PC-3 (cell line): Measurements from ENCODE around the gene NHLH2.

ENCODE experiments used
- EZH2phosphoT487 ChIP-seq: fragments of 300-600 bp; sonication (generic); IDR thresholded peaks from 2 replicates; pipeline ENCODE4 v1.6.1; 2018; ENCODE audit warnings: mild to moderate bottlenecking, antibody characterized with exemption, low read length, borderline replicate concordance
- TF ChIP-seq, protein P1 (sequence below): fragments of 300-600 bp; sonication (generic); conservative IDR thresholded peaks from 2 replicates; pipeline ENCODE4 v1.5.1; 2017; ENCODE audit warnings: antibody characterized with exemption, low read depth, mild to moderate bottlenecking, low read length

DNA sequence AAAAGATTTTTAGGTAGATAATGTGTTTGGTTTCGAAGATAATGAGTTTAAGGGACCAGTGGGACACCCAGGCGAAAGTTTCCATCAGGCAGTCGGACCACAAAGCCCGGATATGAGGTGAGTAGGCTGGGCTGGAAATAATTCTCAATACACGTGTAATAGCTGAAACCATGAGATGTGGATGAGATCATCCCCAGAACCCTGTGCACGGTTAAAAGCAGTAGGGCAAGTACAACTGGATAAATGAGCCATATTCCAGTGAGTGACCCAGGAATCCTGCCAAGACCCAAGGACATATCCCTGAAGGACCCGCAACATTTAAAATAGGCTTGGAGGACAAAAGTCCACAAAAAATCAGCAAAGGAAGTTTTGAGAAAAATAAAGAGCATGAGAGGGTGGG, 21.5 kb upstream of the NHLH2 start:
- TF ChIP-seq, protein P1, sequence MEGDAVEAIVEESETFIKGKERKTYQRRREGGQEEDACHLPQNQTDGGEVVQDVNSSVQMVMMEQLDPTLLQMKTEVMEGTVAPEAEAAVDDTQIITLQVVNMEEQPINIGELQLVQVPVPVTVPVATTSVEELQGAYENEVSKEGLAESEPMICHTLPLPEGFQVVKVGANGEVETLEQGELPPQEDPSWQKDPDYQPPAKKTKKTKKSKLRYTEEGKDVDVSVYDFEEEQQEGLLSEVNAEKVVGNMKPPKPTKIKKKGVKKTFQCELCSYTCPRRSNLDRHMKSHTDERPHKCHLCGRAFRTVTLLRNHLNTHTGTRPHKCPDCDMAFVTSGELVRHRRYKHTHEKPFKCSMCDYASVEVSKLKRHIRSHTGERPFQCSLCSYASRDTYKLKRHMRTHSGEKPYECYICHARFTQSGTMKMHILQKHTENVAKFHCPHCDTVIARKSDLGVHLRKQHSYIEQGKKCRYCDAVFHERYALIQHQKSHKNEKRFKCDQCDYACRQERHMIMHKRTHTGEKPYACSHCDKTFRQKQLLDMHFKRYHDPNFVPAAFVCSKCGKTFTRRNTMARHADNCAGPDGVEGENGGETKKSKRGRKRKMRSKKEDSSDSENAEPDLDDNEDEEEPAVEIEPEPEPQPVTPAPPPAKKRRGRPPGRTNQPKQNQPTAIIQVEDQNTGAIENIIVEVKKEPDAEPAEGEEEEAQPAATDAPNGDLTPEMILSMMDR, result no peak
- no peak for TF ChIP-seq EZH2phosphoT487
